ENCODE measurements around the gene PPP2R3B.

PPP2R3B gene

DNA sequence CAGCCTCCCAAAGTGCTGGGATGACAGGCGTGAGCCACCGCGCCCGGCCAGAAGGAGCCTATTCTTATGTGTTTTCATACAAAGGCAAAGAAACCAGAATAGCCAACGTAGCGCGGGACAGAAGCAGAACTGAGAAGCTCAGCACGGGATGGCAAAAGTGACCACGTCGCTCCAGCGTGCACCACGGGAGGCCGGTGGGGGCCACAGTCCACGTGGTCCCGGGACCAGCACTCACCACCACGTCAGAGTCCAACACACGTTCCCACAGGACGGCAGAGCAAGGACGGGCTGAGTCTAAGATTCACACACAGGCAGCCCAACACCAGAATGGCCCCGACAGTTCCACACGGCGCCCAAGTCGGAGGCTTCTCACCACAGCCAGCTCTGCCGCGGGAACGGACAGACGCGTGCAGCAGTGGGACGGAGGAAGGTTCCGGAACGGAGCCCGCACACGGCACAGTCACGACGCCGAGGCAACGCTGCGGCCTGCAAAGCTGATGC, 49.3 kb downstream of the PPP2R3B start:
- TF ChIP-seq SIN3A (IDR thresholded peaks at IDR 0.05; ENCODE audit: borderline replicate concordance, insufficient read depth, low read length): no peak
- TF ChIP-seq, protein P1, sequence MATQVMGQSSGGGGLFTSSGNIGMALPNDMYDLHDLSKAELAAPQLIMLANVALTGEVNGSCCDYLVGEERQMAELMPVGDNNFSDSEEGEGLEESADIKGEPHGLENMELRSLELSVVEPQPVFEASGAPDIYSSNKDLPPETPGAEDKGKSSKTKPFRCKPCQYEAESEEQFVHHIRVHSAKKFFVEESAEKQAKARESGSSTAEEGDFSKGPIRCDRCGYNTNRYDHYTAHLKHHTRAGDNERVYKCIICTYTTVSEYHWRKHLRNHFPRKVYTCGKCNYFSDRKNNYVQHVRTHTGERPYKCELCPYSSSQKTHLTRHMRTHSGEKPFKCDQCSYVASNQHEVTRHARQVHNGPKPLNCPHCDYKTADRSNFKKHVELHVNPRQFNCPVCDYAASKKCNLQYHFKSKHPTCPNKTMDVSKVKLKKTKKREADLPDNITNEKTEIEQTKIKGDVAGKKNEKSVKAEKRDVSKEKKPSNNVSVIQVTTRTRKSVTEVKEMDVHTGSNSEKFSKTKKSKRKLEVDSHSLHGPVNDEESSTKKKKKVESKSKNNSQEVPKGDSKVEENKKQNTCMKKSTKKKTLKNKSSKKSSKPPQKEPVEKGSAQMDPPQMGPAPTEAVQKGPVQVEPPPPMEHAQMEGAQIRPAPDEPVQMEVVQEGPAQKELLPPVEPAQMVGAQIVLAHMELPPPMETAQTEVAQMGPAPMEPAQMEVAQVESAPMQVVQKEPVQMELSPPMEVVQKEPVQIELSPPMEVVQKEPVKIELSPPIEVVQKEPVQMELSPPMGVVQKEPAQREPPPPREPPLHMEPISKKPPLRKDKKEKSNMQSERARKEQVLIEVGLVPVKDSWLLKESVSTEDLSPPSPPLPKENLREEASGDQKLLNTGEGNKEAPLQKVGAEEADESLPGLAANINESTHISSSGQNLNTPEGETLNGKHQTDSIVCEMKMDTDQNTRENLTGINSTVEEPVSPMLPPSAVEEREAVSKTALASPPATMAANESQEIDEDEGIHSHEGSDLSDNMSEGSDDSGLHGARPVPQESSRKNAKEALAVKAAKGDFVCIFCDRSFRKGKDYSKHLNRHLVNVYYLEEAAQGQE (IDR thresholded peaks at IDR 0.05; ENCODE audit: insufficient read depth in 1 of 2, low read depth in 2 of 2, low read length in 2 of 2): no peak
- no peak for TF ChIP-seq POLR2AphosphoS5 (IDR thresholded peaks at IDR 0.05; ENCODE audit: low read depth, low read length)
- no peak for TF ChIP-seq TAF1 (IDR thresholded peaks at IDR 0.05; ENCODE audit: borderline replicate concordance, insufficient read depth, low read length)
- TF ChIP-seq FOXP2 (optimal IDR thresholded peaks at IDR 0.05; ENCODE audit: borderline replicate concordance, extremely low read depth, extremely low read length, insufficient read depth): no peak

DNA sequence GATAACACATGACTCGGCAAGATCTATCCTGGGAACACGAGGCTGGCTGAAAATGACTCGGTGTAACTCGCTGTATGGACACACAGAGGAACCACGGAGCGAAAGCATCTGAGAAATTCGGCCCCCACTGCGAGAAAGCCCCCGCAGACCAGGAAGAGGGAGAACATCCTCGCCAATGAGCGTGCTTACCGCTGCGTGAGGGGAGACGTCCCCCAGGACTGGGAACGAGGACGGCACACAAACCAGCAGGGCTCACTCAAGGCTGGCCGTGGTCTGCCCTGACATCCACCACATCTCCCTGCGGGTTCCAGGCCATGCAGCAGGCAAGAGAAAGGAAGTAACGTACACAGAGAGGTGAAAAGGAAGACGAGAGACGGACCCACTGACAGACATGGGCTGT, 50.5 kb downstream of the PPP2R3B start:
- TF ChIP-seq POLR2AphosphoS5 (IDR thresholded peaks at IDR 0.05; ENCODE audit: low read depth, low read length): no peak
- no peak for TF ChIP-seq TAF1 (IDR thresholded peaks at IDR 0.05; ENCODE audit: borderline replicate concordance, insufficient read depth, low read length)
- TF ChIP-seq FOXP2 (optimal IDR thresholded peaks at IDR 0.05; ENCODE audit: borderline replicate concordance, extremely low read depth, extremely low read length, insufficient read depth): no peak
- TF ChIP-seq, protein P1 (IDR thresholded peaks at IDR 0.05; ENCODE audit: insufficient read depth in 1 of 2, low read depth in 2 of 2, low read length in 2 of 2): no peak
- no peak for TF ChIP-seq SIN3A (IDR thresholded peaks at IDR 0.05; ENCODE audit: borderline replicate concordance, insufficient read depth, low read length)

DNA sequence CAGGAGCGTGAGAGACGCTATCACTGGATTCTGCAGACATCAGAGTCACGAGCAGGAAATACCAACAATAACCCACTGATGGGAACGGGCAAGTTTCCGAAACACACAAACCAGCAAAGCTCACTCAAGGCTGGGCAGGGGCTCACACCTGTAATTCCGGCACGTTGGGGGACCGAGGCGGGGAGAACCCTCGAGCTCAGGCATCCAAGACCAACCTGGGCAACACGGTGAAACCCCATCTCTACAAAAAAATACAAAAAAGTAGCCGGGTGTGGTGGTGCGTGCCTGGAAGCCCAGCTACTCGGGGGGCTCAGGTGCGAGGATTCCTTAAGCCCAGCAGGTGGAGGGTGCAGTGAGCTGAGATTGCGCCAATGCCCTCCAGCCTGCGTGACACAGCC, 51.0 kb downstream of the PPP2R3B start:
- TF ChIP-seq FOXP2 (optimal IDR thresholded peaks at IDR 0.05; ENCODE audit: borderline replicate concordance, extremely low read depth, extremely low read length, insufficient read depth): no peak
- no peak for TF ChIP-seq SIN3A (IDR thresholded peaks at IDR 0.05; ENCODE audit: borderline replicate concordance, insufficient read depth, low read length)
- TF ChIP-seq TAF1 (IDR thresholded peaks at IDR 0.05; ENCODE audit: borderline replicate concordance, insufficient read depth, low read length): no peak
- TF ChIP-seq, protein P1 (IDR thresholded peaks at IDR 0.05; ENCODE audit: insufficient read depth in 1 of 2, low read depth in 2 of 2, low read length in 2 of 2): no peak
- TF ChIP-seq POLR2AphosphoS5 (IDR thresholded peaks at IDR 0.05; ENCODE audit: low read depth, low read length): no peak

DNA sequence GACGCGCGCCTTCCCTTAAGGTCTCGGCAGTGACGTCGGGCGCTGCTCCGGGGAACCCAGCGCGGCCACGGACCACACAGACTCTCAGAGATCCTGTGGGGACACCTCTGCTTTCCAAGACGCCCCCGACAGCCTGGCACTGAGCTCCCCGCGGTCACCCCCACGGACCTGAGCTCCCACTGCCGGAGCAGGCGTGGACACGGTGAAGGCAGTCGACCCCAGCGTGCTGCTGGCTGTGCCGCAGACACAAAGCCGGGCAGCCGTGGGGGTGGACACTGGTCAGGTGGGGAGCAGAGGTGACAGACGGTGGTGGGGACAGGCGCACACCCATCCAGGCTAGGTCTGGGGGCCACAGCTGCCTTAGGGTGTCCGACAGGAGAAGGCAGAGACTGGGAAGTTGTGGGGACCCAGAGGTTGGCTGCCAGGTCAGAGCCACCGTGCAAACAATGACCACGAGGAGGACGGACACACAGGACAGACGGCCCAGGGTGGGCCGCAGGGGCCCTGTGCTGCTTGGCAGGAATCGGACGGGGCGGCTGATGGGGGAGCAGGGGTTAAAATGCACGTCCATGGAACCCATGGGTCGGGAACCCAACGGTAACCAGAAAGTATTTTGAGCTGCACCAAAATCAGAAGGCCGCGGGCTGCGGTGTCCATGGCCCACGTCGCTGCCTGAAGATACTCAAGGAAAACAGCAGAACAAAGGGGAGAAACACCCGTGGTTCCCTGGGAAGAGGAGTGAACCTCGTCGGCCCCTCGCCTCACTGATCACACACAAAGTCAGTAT, 51.5 kb downstream of the PPP2R3B start:
- TF ChIP-seq, protein P1 (IDR thresholded peaks at IDR 0.05; ENCODE audit: insufficient read depth in 1 of 2, low read depth in 2 of 2, low read length in 2 of 2): no peak
